CD4-positive, alpha-beta T cell treated with Interleukin-17A for 1 hour (primary cell): ENCODE measurements around the gene COL16A1.
"Not testable (repeated sequence)": the region's sequence is repeated elsewhere in the genome, so short reads cannot be mapped to it uniquely, and the experiment has no call there.

Experiments
- DNase-seq: peaks from one replicate; pipeline ENCODE4 v3.0.0-alpha.2; 2020

The COL16A1 gene

GRCh38 chr1:31732751-31733289, 29.0 kb upstream of the COL16A1 start:
- no peak for DNase-seq

- no peak for DNase-seq
These were observed 28.5 kb upstream of the COL16A1 start for GRCh38 chr1:31732343-31732742.

- no peak for DNase-seq
These were observed 27.3 kb upstream of the COL16A1 start for GRCh38 chr1:31731049-31731565.

GRCh38 chr1:31730336-31731048, 26.7 kb upstream of the COL16A1 start:
- DNase-seq = no peak

GRCh38 chr1:31727849-31728248, 24.0 kb upstream of the COL16A1 start:
- DNase-seq = no peak

GRCh38 chr1:31727195-31727594, 23.4 kb upstream of the COL16A1 start:
- DNase-seq = no peak

GRCh38 chr1:31726715-31727114, 22.9 kb upstream of the COL16A1 start:
- DNase-seq = no peak

GRCh38 chr1:31725777-31726535, 22.1 kb upstream of the COL16A1 start:
- no peak for DNase-seq

GRCh38 chr1:31725134-31725533, 21.3 kb upstream of the COL16A1 start:
- DNase-seq = no peak

- DNase-seq = peak; percentile 28
These were observed 20.1 kb upstream of the COL16A1 start for GRCh38 chr1:31723828-31724359.

- DNase-seq = no peak
These were observed 14.6 kb upstream of the COL16A1 start for GRCh38 chr1:31718327-31718897.

GRCh38 chr1:31717341-31717740, 13.5 kb upstream of the COL16A1 start:
- no peak for DNase-seq

GRCh38 chr1:31715873-31716220, 12.0 kb upstream of the COL16A1 start:
- DNase-seq = no peak

- DNase-seq = peak; percentile 18
These were observed 11.5 kb upstream of the COL16A1 start for GRCh38 chr1:31715087-31715872.

GRCh38 chr1:31714442-31715086, 10.7 kb upstream of the COL16A1 start:
- DNase-seq = peak; percentile 26

- DNase-seq = no peak
These were observed 8.8 kb upstream of the COL16A1 start for GRCh38 chr1:31712630-31713029.

GRCh38 chr1:31712068-31712467, 8.3 kb upstream of the COL16A1 start:
- DNase-seq = no peak

- no peak for DNase-seq
These were observed 4.5 kb upstream of the COL16A1 start for GRCh38 chr1:31708324-31708723.

GRCh38 chr1:31707711-31708110, 3.9 kb upstream of the COL16A1 start:
- no peak for DNase-seq

GRCh38 chr1:31707059-31707600, 3.3 kb upstream of the COL16A1 start:
- DNase-seq = not testable (repeated sequence)

GRCh38 chr1:31706384-31707058, 2.7 kb upstream of the COL16A1 start:
- no peak for DNase-seq
